GM19438 (cell line): ENCODE results near the gene ALK.

Experiments
- ATAC-seq: cut with Tn5 transposase; IDR thresholded peaks from one replicate; pipeline ENCODE4 v1.9.1; 2021; ENCODE audit warnings: low read depth; ENCODE audit not compliant: unreplicated experiment

Gene ALK

DNA sequence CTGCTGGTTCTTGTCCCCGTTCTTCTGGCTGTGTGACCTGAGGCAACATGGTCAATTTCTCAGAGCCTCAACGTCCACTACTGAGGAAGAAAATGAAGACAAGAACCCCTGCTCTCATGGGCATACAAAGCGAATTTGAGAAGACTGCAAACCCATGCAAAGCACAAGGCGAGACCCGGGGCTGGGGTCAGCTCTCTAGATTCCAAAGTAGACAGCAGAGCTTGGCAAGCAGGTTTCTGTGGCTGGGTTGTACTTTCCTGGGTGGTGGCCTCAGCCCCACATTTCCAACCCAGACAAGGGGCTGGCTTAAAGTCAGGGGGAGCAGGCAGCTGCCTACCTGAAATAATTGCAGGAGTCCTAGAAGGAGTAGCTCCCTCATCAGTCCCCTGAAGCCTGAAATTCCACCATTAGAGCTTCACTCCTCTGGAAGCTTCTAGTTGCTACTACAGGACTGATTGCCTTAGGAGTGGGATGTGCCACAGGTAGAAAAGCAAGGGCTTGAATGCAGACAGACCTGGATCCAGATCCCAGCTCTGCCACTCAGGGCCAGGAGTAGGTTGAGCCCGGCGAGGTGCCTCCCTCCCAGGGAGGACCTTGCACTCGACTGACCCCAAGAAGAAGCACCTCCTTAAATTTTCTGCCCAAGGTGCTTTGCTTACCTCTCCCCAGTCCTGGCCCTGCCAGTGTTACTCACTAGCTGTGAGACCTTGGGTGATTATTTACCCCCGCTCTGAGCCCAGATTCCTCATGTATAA, 678.6 kb downstream of the ALK start:
- no peak for ATAC-seq

DNA sequence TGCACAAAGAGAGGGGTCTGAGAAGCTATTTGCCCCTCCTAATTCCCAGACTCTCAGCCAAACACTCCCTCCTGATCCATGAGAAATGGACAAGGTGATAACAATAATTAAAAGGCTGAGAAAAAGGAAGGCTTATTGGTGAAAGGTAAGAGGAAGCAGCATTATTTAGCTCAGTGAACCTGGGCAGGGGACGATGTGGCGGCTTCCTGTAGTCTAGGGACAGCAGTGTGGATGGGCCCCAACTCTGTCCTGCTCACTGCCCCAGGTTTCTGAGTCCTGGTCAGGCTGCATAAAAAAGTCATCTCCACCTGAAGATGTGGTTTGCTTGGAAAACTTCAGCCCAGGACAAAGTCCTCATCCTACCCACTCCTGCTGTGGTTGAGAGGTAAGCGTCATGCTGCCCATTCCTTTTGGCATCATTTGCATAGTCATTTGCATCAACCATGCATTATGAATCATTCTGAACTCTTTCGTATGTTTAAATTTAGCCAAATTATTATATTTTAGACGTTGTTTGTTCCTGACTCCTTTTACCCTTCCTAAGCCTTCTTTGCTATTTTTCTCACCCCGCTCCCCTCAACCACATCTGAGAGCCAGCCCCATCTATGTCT, 679.3 kb downstream of the ALK start:
- no peak for ATAC-seq

DNA sequence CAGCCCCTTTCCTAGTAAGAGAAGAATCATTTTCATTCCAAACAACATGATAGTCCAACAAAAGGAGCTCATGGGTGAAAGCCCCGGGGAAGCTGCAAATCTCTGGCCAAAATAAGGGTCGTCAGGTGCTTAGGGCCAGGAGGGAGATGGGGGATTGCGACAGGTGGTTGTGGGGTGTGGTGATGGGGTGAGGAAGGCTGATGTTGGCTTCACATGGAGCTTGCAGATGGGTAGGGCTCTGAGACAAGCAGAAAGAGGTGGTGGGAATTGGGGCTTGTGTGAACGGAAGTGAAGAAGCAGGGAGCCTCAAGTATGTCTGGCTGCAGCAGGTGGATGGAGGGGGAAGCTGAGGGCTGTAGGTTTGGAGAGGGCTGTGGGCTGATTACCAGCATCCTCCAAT, 680.0 kb downstream of the ALK start:
- ATAC-seq: no peak

DNA sequence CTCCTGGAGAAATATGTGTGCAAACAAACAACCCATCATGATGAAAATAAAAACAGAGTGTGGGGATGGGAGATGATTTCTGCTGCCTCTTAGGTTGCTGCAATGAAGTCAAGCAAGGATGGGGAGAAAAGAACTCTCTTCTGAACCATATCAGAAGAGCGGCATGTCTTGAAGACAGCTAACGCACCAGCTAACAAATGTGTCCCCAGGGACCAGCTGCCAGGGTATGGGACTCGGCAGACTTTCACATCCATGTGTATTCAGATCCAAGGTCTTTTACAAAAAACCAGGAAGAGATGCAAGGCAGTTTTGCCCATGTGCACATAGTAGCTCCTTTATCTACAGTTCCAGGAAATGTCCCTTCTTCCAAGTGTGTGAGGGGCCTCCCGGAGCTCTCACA, 680.8 kb downstream of the ALK start:
- no peak for ATAC-seq

DNA sequence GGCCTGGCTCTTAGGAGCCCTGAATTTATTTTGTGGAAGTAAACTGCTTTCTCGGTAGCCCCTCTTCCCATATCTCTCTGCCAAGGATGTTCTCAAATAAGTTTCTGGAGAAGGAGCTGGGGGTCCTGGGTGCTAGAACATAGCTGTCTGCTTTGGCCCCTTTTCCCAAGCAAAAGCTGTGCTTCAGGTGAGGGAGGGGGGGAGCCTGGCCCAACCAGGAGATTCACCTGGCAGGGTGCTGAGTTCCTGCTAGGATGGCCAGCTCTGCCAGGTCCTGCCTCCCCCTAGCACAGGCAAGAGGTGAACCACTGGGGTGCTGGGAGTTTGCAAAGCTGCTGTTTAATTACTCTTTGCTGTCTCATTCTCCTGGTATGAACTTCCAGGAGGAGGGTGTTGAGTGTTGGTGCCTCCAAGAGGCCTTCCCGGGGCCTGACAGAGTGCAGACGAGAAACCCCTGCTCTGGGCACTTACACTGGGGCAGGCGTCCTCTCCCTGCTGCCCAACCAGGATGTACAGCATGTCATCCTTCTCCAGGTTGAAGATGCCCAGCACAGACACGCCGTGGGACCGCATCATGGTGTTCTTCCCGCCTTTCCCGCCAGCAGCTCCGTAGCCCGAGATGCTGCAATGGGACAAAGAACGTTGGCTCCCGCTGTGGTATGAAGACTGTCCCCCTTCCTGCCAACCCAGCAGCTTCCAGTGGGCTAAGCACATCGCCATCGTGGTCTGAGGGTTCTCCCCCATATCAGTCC, 682.0 kb downstream of the ALK start:
- ATAC-seq: no peak

DNA sequence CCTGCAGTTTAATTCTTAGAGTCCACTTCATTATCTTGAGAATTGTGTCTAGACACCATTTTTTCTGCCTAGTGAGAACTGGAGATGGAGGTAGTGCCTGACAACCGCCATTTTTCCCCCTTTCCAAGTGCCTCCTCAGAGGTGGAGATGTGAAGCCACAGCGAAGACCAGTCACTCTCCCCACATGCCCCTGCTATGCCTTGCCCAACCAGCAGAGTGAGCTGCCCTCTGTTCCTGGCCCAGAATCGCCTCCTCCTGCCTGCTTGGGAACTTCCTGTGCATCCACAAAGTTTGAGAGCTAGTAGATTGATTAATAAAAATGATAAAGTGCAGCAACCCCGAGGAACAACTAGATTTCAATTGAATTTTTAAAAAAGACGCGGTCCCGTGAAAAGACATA, 682.9 kb downstream of the ALK start:
- no peak for ATAC-seq

DNA sequence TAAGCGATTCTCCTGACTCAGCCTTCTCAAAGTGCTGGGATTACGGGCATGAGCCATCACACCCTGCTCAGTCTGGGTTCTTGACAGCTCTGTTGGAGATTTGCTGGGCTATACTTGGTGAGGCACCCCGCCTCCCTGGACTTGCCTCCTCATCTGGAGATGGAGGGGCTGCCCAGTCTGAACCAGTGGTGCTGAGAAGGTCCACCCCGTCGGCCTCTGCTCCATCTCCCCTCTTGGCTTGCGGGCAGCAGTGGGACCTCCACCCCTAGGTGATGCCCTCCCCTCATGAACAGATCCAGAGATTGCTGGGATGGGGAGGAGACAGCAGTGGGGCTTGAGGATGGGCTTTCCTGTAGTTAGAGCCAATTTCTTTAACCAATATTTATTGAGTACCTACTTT, 685.3 kb downstream of the ALK start:
- ATAC-seq: no peak

DNA sequence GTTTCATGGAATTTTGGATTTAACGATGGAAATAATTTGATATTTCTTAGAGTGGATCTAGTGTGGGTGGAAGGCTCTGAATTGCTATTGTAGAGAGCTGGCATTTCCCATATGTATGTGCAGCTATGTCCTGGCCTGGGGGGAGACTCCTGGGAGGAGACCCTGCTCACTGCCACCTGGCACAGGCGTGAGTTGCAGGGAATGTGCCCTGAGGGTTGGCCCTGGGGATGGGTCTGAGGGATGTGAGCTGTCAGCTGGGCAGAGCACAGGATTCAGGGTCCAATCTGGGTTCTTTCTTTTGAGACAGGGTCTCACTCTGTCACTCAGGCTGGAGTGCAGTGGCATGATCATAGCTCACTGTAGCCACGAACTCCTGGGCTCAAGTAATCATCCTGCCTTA, 686.0 kb downstream of the ALK start:
- ATAC-seq: no peak

DNA sequence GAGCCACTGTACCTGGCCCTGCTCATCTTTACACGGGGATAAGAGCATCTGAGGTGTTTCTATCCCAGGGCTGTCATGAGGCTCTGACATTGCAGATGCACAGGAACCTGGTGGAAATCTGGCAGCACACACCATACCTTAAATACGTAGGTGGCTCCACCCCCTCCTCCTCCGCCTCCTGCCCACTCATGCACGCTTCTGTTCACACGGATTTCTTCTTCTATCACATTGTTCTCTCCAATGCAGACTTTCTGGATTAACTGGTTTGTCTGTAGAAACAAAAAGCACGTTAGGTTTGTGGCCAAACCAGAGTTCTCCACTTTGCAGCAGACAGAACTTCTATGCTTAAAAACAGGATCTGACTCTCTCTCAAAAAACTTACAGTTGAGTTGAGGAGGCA, 688.0 kb downstream of the ALK start:
- ATAC-seq: no peak

DNA sequence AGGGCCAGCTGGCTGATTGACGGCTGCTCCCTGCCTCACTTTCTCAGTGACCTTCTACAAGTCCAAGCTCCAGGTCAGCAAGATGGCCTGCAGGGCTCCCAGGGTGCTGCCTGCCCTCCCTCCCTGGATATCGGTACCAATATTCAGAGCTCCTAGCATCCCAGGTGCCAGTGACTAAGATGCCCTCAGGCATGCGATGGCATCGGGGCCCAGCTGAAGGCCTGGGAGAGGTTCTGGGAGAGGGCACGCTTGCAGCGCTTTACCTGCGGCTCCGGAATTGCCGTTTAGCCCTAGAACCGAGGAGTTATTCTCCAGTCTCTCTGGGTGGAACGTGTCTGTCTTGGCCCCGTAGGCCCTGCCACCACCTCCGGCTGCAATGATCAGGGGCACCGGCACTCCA, 689.3 kb downstream of the ALK start:
- ATAC-seq: no peak

DNA sequence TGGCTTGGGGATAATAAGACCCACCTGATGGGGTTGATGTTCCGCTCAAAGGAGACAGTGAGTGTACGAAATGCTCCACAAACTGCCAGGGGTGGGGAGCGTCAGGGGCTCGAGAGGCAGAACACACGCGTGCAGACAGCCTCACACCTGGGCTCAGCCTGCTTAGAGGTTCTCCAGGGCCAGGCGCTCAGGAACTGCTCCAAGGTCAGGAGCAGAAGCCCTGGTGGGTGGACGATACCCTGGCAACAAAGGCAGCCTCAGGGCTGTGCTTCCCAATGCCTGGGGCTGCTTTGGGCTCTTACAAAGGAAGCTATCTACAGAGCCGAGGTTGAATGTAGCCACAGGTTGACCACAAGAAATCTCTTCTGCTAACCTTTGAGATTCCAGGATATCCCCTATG, 691.7 kb downstream of the ALK start:
- no peak for ATAC-seq

DNA sequence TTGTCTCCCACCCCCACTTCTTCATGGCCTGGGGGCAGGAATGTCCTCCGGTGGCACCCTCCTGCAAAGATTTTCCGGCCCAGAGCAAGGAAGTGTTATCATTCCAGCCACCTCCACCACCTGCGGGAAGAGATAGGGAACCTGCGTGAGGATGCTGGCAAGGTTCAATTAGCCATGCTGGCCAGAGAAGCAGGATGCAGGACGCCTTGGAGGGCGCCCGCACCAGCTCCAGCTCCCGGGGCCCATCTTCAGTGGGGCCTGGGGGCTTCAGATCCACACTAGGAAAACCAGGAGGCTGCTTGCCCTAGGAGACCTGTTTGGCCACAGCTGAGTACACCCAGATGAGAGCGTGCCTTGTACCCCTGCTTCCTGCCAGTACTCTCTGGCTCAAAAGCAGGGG, 692.4 kb downstream of the ALK start:
- ATAC-seq: no peak

DNA sequence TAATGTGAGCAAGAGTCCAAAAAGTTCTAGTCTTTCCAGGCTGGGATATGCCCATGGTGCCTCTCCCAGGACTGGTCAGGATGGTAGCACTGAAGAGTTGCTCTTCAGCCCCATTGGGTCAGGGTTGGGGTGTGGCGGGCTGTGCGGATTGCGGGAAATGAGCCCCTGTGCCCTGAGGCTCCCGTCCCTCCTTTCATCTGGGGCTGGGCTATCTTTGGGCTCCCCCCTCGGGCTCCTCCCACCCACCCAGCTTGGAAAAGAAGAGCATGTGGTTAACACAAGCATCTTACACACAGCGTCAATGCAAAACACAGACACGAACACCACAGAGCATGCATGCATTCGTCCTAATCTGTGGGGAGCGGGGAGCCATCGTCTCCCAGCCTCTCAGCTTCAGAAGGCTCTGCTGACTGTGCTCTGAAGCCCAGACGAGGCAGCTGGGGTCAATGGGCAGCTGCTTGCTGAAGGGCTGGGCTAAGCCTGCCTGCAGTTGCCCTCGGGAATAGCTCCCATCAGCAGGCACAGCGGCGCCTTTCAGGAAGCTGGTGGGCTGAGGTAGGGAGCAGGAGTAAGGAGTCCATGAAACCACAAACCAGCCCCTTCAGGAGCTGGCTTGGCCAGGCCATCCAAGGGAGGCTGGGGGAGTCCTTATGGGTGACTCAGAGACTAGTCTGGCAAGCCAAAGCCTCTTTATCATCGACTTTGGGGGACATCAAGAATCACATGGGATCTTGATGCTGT, 693.3 kb downstream of the ALK start:
- ATAC-seq: no peak

DNA sequence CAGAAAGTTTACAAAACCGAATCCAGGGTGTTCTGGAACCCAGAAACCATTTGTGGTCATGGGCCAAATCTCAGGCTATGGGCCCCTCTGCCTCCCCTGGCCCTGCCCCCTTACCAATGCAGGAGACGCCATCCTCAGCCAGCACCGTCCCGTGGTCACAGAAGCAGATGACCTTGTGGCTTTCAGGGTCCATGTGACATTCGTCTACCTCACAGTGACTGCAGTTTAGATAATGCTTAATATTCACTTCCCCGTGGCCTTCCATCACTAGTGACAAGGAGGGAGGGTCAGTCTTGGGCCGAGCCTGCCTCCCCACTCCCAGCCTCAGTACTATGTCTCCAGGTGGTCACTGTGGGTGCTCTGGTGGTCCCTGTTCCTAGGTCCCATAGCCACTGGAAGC, 694.6 kb downstream of the ALK start:
- no peak for ATAC-seq

DNA sequence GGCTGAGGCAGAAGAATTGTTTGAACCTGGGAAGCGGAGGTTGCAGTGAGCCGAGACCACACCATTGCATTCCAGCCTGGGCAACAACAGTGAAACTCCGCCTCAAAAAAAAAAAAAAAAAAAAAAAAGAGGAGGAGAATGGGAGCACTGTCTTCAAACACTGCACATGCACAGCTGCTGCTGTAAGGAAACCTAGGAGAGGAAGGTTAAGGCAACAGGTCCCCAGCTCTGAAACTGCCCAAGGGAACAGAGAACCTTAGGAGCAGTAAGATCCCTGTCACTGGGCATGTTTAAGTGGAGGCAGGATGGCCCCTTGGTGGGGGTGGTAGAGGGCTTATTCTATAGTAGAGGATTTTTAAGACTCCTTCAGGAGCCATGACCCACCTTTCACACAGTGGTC, 695.0 kb downstream of the ALK start:
- no peak for ATAC-seq

DNA sequence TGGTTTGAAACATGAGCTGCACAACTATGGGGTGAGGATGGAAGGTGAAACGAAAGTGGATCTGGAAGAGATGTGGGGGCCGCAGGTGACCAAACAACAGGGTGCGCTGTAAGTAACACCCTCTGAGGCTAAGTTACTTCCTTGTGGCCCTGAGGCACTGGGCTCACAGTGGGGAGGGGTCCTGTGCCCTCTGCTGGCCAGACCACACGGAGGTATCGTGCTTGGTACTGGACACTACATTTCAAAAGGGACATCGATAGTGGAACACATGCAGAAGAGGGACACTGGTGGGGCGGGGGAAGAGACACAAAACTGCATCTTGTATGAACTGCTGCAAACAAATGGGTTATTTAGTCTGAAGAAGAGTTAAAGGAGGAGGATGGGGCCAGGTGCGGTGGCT, 695.6 kb downstream of the ALK start:
- ATAC-seq: no peak

DNA sequence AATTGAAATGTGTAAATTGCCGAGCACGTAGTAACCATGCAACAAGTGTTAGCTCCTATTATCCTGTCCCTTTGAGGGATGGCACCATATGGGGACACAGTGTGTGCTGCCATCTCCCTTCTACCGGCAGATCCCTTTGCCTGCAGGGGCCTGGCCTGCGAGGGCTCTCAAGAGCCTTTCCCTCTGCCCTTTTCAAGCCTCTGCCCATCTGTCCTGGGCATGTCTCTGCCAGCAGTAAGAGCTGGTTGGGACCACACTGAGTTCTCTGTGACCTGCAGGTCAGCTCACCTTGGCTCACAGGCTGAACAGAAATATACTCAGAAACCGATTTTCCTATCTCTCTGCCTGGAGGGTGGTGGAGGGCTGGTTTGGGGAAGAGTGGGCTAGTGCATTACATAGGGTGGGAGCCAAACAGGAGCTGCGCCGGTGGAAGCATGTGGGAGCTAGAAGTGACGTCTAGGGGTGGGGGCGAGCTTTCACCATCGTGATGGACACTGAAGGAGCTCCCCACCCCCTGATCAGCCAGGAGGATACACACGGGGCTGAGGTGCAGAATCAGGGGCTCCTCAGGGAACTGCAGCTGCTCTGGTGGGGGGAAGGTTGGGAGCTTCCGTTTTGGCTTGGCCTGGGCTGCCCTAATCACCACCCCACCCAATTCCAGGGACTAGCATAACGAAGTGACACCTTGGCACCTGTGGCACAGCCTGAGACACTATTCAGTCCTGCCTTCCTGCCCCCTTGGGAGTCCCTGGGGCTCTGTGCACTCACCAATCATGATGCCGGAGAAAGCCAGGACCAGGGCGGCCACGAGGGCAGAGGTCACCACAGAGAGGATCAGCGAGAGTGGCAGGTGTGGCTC, 696.5 kb downstream of the ALK start:
- ATAC-seq: no peak

DNA sequence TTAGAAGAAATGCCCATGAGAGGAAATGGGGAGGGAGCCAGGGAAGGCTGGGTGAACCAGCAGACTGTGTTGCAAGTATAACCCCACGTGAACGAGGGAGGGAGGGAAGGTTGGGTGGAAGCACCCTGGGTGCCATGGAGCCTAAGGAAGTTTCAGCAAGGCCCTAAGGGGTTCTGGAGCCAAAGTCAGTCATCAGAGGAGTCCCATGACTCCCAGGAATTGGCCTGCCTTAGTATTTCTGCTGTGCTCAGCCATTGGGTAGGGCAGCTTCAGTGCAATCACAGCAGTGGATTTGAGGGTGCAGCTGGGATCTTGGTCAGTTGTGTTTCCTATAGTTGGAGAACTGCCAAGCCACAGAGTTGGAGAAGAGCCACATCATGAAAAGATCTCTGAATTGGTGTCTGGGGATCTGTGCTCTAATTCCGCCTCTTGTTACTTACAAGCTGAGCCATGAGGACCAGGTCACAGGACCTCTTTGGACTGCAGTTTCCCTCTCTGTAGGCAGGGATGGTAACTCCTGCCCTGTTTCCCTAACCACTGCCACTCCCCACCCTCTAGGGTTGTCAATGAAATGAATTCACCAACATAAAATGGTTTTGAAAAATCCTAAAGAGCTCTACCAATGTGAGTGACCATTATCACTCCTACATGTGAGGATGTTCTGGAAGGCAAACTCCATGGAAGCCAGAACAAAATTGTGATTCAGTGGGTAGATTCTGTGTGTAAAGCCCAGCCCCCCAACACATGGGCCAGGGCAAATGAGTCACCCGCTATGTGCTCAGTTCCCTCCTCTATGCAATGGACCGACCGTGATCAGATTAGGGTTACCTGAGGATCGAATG, 697.3 kb downstream of the ALK start:
- ATAC-seq: no peak

DNA sequence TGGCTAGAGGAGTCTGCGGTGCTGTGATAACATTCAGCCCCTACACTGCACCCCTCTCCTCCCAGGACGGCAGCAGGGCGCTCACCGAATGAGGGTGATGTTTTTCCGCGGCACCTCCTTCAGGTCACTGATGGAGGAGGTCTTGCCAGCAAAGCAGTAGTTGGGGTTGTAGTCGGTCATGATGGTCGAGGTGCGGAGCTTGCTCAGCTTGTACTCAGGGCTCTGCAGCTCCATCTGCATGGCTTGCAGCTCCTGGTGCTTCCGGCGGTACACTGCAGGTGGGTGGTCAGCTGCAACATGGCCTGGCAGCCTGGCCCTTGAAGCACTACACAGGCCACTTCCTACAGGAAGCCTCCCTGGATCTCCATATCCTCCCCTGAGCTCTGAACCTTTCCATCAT, 698.1 kb downstream of the ALK start:
- no peak for ATAC-seq
